Small intestine (tissue), 16 donors: ENCODE measurements around the gene MEIS2. TPM values are rescaled to one million over a fixed set of nuclear protein-coding genes. Genes with fewer than 3 reads are reported as not detected.

Source experiments
- DNase-seq, 2 donors: peaks; one replicate each; pipeline versions ENCODE4 v3.0.0 to v3.0.0-alpha.2; 2013
- FAIRE-seq: peaks from 2 replicates; lab custom pipeline; 2012; peaks lifted over from hg19 to GRCh38; lab: Jason Lieb, UNC
- H3K27ac ChIP-seq, 3 donors: one replicate each; pipeline ENCODE4 v1.5.1; 2013; ENCODE audit warnings: low read length in 2 of 3, mild to moderate bottlenecking in 2 of 3, control low read depth in 1 of 3, inconsistent platforms in 1 of 3, low read depth in 1 of 3, moderate library complexity in 1 of 3
- H3K27me3 ChIP-seq, 3 donors: one replicate each; pipeline ENCODE4 v1.6.1; 2013; ENCODE audit warnings: low read length in 3 of 3, inconsistent platforms in 1 of 3; ENCODE audit not compliant: control insufficient read depth in 3 of 3, insufficient read depth in 3 of 3
- H3K36me3 ChIP-seq, 3 donors: one replicate each; pipeline ENCODE4 v1.6.1; 2013; ENCODE audit warnings: low read length in 3 of 3, inconsistent platforms in 1 of 3, low read depth in 1 of 3, mild to moderate bottlenecking in 1 of 3, moderate library complexity in 1 of 3; ENCODE audit not compliant: control insufficient read depth in 3 of 3, insufficient read depth in 2 of 3
- H3K4me1 ChIP-seq, 3 donors: one replicate each; pipeline ENCODE4 v1.6.1; 2013; ENCODE audit warnings: low read length in 2 of 3, inconsistent platforms in 1 of 3, low read depth in 1 of 3, mild to moderate bottlenecking in 1 of 3, moderate library complexity in 1 of 3; ENCODE audit not compliant: control insufficient read depth in 3 of 3, insufficient read depth in 2 of 3
- H3K4me3 ChIP-seq, 3 donors: one replicate each; pipeline ENCODE4 v1.5.1; 2013; ENCODE audit warnings: low read length in 3 of 3, control low read depth in 1 of 3, inconsistent platforms in 1 of 3, low read depth in 1 of 3, mild to moderate bottlenecking in 1 of 3, moderate library complexity in 1 of 3
- H3K9me3 ChIP-seq, 2 donors: one replicate each; pipeline ENCODE4 v1.6.1; 2013; ENCODE audit warnings: low read depth in 1 of 2, low read length in 1 of 2; ENCODE audit not compliant: control insufficient read depth in 2 of 2, insufficient read depth in 1 of 2
- WGBS, 3 donors: extraction: QIAGEN DNeasy Blood & Tissue Kit; methylation state at CpG; one replicate each; pipeline ENCODE4 v1.1.7; 2013; 5-methylcytosine and 5-hydroxymethylcytosine counted together
- long read RNA-seq, 10 donors: transcript quantifications; one replicate each; lab custom pipeline, GENCODE V29; 2026
- polyA plus RNA-seq, 4 donors: library from polyadenylated mRNA; stranded (reverse) in 3 of 4; unstranded in 1 of 4; fragments of 200-250 nt in 3 of 4; fragments of 120-200 nt in 1 of 4; gene quantifications; one replicate each; pipeline versions ENCODE4 v1.2.1 to v1.2.3, GENCODE V29; 2013
- donor health status: healthy with polysubstance abuse.
- donor health status: control.
- donor health status: control.
- donor health status: Bipolar disorder and iron deficiency.
- donor health status: healthy.

The MEIS2 gene
- polyA plus RNA-seq: 10 to 100 TPM in 2 of 4 donors, 1 to 10 TPM in 2; 5.4 to 13.2 (median 10.2) TPM
- long read RNA-seq, donor 1: 0 reads
- long read RNA-seq, donor 2: 0 reads
- long read RNA-seq, donor 3, partial matches to known transcripts: 0 of 1 reads
- long read RNA-seq, donor 3, other reads (novel, unspliced or antisense): 0 of 1 reads
- long read RNA-seq, donor 4: 0 reads
- long read RNA-seq, donor 5: 0 reads
- long read RNA-seq, donor 6, partial matches to known transcripts: 0 of 1 reads
- long read RNA-seq, donor 6, other reads (novel, unspliced or antisense): 0 of 1 reads
- long read RNA-seq, donor 7, full-length matches to known transcripts: 11 of 18 reads
- long read RNA-seq, donor 7, partial matches to known transcripts: 7 of 18 reads
- long read RNA-seq, donor 7, other reads (novel, unspliced or antisense): 0 of 18 reads
- long read RNA-seq, donor 8: 0 reads
- long read RNA-seq, donor 9: 0 reads
- long read RNA-seq, donor 10, full-length matches to known transcripts: 3 of 3 reads
- long read RNA-seq, donor 10, partial matches to known transcripts: 0 of 3 reads
- long read RNA-seq, donor 10, other reads (novel, unspliced or antisense): 0 of 3 reads

DNA sequence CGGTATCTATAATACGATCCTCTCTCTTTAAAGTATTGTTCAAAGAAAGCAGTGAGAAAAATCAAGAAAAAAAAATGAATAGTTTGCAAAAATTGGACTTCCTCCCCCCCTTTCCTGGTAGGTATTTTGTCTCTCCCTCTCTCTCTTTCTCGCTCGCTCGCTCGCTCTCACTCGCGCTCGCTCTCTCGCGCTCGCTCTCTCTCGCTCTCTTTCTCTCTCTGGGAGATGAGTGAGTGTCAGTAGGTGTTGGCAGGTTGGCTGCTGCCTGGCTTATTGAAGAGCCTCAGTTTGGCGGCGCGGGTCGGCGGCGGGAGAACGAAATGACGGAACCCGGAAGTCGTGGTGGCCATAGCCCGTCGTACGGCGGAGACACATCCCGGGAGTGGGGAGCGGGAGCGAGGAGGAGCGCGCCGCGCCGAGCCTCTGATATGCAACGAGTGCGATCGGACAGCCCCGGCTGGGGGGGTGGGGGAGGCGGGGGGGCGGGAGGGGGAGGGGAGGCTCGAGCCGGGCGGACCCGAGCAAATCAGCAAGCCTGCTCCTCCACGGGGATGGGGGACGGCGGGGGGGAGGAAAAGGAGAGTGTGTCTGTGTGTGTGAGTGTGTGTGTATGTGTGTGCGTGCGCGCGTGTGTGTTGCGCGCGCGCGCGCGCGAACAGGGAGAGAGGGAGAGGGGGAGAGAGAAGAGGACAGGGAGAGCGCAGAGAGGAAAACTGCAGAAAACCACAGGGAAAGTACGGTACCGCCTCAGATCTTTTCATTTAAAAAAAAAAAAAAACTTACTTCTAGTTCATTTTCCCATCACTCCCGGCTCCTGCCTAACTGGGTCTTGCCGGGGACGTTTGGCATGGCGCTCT lies at the start of gene MEIS2:
Gene MEIS2 (minus strand): TSS at position 441 of the 857 bp plus-strand sequence. CDS start 1,083 bp downstream, outside the sequence.
- peaks cover 0 to 13% (median 0%) of the 10 kb centered on the region in 3 donors for H3K4me1 ChIP-seq
- H3K4me3 ChIP-seq: peak within 1 kb of the TSS; percentile 36 to 87 (median 74)
- DNase-seq (peak; percentile 84 to 88), FAIRE-seq (no peak)
- peaks cover 0 to 16% (median 0%) of the 10 kb centered on the region in 3 donors for H3K36me3 ChIP-seq
- 1% methylated on average over 56 to 65 of the region's 67 CpGs for WGBS, 3 donors
- H3K27me3 ChIP-seq: peaks cover 0 to 88% (median 11%) of the 10 kb centered on the region in 3 donors
- H3K9me3 ChIP-seq: no peaks in the 10 kb centered on the region
- peak within 1 kb of the TSS; percentile 74 to 94 (median 92) for H3K27ac ChIP-seq

DNA sequence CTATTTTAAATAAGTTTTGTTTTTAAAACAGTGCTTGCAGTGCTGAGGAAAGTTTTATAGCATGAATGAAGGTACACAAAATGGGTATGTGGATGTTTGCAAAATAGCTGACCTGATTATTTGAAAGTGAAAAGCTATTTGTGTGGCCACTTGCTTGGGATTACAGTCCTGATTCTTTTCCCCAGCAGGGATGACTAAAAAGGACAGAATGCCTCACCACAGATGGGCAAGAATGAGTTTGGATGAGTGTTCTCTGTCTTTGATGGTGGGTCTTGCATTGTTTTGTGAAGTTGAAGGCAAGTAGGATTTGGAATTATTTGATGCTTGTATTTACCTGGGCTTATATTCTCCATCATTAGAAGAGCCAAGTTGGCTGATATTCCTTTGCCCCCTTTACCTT lies 48.8 kb upstream of the MEIS2 start:
- no peaks in the 10 kb centered on the region for H3K4me1 ChIP-seq
- no peak for FAIRE-seq
- H3K27me3 ChIP-seq: peaks cover 0 to 2% (median 0%) of the 10 kb centered on the region in 3 donors
- no peak overlapping the region for H3K27ac ChIP-seq
- H3K4me3 ChIP-seq: no peak overlapping the region
- DNase-seq: no peak
- no peaks in the 10 kb centered on the region for H3K36me3 ChIP-seq
- no peaks in the 10 kb centered on the region for H3K9me3 ChIP-seq

DNA sequence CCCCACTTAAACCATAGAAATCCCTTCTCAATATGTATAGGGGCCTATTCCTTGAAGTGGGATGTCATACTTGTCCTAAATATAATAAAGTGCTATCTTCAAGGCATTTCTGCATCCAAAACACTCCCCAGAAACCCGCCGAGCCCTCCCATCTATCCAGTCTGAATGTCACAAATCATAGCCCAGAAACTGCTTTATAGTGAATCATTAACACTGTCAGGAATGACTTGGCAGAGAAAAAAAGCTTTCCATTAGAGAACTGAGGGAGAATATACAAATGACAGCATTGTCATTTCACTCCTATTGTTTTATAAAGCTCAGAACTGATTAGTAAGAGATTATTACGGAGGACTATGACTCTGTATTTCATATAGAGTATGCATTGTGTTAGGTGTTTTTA lies 48.4 kb upstream of the MEIS2 start:
- Histone ChIP-seq H3K27ac (no peak overlapping the region), H3K36me3 (no peaks in the 10 kb centered on the region), H3K27me3 (peaks cover 0 to 2% (median 0%) of the 10 kb centered on the region in 3 donors), H3K9me3 (no peaks in the 10 kb centered on the region), H3K4me3 (no peak overlapping the region), H3K4me1 (no peaks in the 10 kb centered on the region)
- DNase-seq (no peak), FAIRE-seq (no peak)
- WGBS, 3 donors: 15 to 49% (median 26%) methylated on average over 3 of the region's 3 CpGs

DNA sequence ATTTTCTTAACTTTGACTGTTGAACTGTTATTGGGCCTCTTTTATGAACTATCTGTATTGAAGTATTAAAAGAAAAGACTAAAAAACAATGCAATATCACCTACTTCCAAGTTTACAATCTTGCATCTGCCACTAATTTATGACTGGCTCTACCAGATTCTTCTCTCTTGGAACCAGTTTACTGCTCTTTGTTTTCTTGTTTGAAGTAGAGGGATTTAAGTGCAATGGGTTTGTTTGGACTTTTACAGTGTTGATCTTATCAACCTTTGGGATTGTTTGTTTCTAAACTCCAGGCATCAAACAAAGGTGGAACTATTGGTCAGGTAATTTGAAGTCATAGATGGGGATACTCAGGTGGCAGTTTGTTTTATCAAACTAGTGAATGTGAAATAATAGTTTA lies 43.0 kb upstream of the MEIS2 start:
- H3K9me3 ChIP-seq: no peaks in the 10 kb centered on the region
- FAIRE-seq: no peak
- H3K4me3 ChIP-seq: no peak overlapping the region
- H3K27me3 ChIP-seq: peaks cover 0 to 2% (median 0%) of the 10 kb centered on the region in 3 donors
- no peaks in the 10 kb centered on the region for H3K4me1 ChIP-seq
- H3K36me3 ChIP-seq: no peaks in the 10 kb centered on the region
- DNase-seq: no peak
- no peak overlapping the region for H3K27ac ChIP-seq

DNA sequence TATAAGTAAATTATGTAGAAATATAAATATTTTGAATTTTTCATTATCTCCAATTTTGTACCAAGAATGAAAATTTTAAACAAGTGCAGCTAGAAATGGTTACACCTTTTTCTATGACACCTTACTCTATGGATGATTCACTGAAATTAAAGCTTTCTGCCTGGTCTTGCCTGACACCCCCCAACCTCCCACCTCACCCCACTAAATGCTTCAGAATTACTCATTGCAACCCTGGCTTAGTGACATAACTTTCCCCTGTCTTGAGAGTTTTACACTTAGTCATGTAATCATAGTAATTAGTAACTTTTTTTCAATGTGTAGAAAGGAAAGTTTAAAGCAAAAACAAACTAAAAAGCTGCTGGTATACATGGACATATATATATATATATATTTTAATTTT lies 42.0 kb upstream of the MEIS2 start:
- no peak overlapping the region for H3K27ac ChIP-seq
- no peaks in the 10 kb centered on the region for H3K36me3 ChIP-seq
- H3K4me1 ChIP-seq: no peaks in the 10 kb centered on the region
- no peaks in the 10 kb centered on the region for H3K9me3 ChIP-seq
- FAIRE-seq (no peak), DNase-seq (no peak)
- peaks cover 0 to 2% (median 0%) of the 10 kb centered on the region in 3 donors for H3K27me3 ChIP-seq
- no peak overlapping the region for H3K4me3 ChIP-seq

- H3K4me3 ChIP-seq: no peak overlapping the region
- no peaks in the 10 kb centered on the region for H3K36me3 ChIP-seq
- H3K27me3 ChIP-seq: no peaks in the 10 kb centered on the region
- FAIRE-seq (no peak), DNase-seq (no peak)
- H3K4me1 ChIP-seq: no peaks in the 10 kb centered on the region
- H3K9me3 ChIP-seq: no peaks in the 10 kb centered on the region
- no peak overlapping the region for H3K27ac ChIP-seq
- WGBS, 3 donors: 79 to 82% (median 80%) methylated on average over 3 of the region's 3 CpGs
These were observed 40.2 kb upstream of the MEIS2 start for GRCh38 chr15:37140531-37141058.

GRCh38 chr15:37138591-37139215 lies 38.4 kb upstream of the MEIS2 start:
- no peak for FAIRE-seq
- H3K27ac ChIP-seq: no peak overlapping the region
- 49 to 57% (median 50%) methylated on average over 5 of the region's 5 CpGs for WGBS, 3 donors

DNA sequence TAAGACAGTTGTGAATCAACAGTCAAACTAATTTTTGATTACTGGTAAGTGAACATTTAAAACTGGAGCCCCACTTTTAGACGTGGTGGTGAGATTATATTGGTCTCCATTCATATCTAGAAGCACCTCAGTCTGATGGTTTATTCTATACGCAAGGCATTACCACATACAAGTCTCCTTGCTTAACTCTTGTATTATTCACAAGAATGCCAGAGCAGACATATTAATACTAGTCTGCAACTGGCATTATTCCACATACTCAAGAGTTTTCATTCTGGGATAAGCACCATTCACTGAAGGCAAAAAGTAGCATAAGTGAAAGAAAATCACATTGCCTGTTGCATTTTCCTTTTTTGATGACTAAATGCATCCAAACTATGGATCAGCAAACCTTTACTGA lies 36.9 kb upstream of the MEIS2 start:
- no peak for DNase-seq
- H3K27me3 ChIP-seq: no peaks in the 10 kb centered on the region
- H3K4me3 ChIP-seq: no peak overlapping the region
- no peaks in the 10 kb centered on the region for H3K36me3 ChIP-seq
- H3K4me1 ChIP-seq: no peaks in the 10 kb centered on the region
- H3K27ac ChIP-seq: no peak overlapping the region
- 60 to 74% (median 64%) methylated on average over 2 of the region's 2 CpGs for WGBS, 3 donors
- no peak for FAIRE-seq
- no peaks in the 10 kb centered on the region for H3K9me3 ChIP-seq

More at GRCh38 chr15:37138591-37139215, 38.4 kb upstream of the MEIS2 start:
- H3K9me3 ChIP-seq: no peaks in the 10 kb centered on the region
- no peak for DNase-seq
- no peaks in the 10 kb centered on the region for H3K27me3 ChIP-seq
- H3K36me3 ChIP-seq: no peaks in the 10 kb centered on the region
- no peaks in the 10 kb centered on the region for H3K4me1 ChIP-seq
- no peak overlapping the region for H3K4me3 ChIP-seq
